Keratinocyte (primary cell): ENCODE data around the gene TKT. TPM values are rescaled to one million over a fixed set of nuclear protein-coding genes. Genes with fewer than 3 reads are reported as not detected.

ENCODE experiments used
- DNase-seq: peaks from one replicate; pipeline ENCODE4 v3.0.0-alpha.2; 2011; ENCODE audit warnings: low read depth, missing footprints, low spot score
- FAIRE-seq: peaks from 2 replicates; lab custom pipeline; 2011; peaks lifted over from hg19 to GRCh38; lab: Jason Lieb, UNC
- H2AFZ ChIP-seq: 2 replicates; pipeline ENCODE4 v1.6.0; 2012; ENCODE audit warnings: low read length, control low read depth, inconsistent platforms; ENCODE audit not compliant: control insufficient read depth
- H3K27ac ChIP-seq: 2 replicates; pipeline ENCODE4 v1.5.1; 2011; ENCODE audit warnings: low read length; ENCODE audit not compliant: control insufficient read depth, insufficient read depth
- H3K27me3 ChIP-seq: 3 replicates; pipeline ENCODE4 v1.6.0; 2011; ENCODE audit warnings: low read length; ENCODE audit not compliant: control insufficient read depth, insufficient read depth; ENCODE audit errors: extremely low read depth
- H3K36me3 ChIP-seq, 2 experiments: 2 replicates in 1 of 2; 3 replicates in 1 of 2; pipeline ENCODE4 v1.5.1; 2011; ENCODE audit warnings: low read length in 2 of 2, mild to moderate bottlenecking in 1 of 2; ENCODE audit not compliant: control insufficient read depth in 2 of 2, insufficient read depth in 2 of 2; ENCODE audit errors: extremely low read depth in 1 of 2
- H3K4me1 ChIP-seq: 3 replicates; pipeline ENCODE4 v1.5.1; 2011; ENCODE audit warnings: low read length; ENCODE audit not compliant: control insufficient read depth, insufficient read depth; ENCODE audit errors: extremely low read depth
- H3K4me2 ChIP-seq: 3 replicates; pipeline ENCODE4 v1.6.0; 2011; ENCODE audit warnings: low read depth, low read length; ENCODE audit not compliant: control insufficient read depth, insufficient read depth; ENCODE audit errors: extremely low read depth
- H3K4me3 ChIP-seq, 3 experiments: fragments of 200-600 bp in 1 of 3; sonication (generic) in 1 of 3; 2 replicates in 2 of 3; 3 replicates in 1 of 3; pipeline ENCODE4 v1.5.1; 2011 to 2016; ENCODE audit warnings: low read length in 3 of 3, mild to moderate bottlenecking in 3 of 3, control low read depth in 2 of 3, inconsistent platforms in 1 of 3, low read depth in 1 of 3, mixed read lengths in 1 of 3, mixed run types in 1 of 3, moderate library complexity in 1 of 3; ENCODE audit not compliant: control insufficient read depth in 2 of 3, insufficient read depth in 2 of 3; ENCODE audit errors: extremely low read depth in 1 of 3
- H3K79me2 ChIP-seq: 2 replicates; pipeline ENCODE4 v1.6.0; 2012; ENCODE audit warnings: low read length; ENCODE audit not compliant: control insufficient read depth, insufficient read depth
- H3K9ac ChIP-seq: 3 replicates; pipeline ENCODE4 v1.6.0; 2011; ENCODE audit warnings: low read length; ENCODE audit not compliant: control insufficient read depth, insufficient read depth; ENCODE audit errors: extremely low read depth
- H3K9me1 ChIP-seq: 3 replicates; pipeline ENCODE4 v1.6.0; 2011; ENCODE audit warnings: low read length; ENCODE audit not compliant: control insufficient read depth, insufficient read depth; ENCODE audit errors: extremely low read depth
- H3K9me3 ChIP-seq: 2 replicates; pipeline ENCODE4 v1.5.1; 2012; ENCODE audit warnings: low read depth, low read length; ENCODE audit not compliant: control insufficient read depth
- H4K20me1 ChIP-seq: 3 replicates; pipeline ENCODE4 v1.6.0; 2011; ENCODE audit warnings: low read length; ENCODE audit not compliant: control insufficient read depth, insufficient read depth; ENCODE audit errors: extremely low read depth
- CTCF ChIP-seq, 3 experiments: IDR thresholded peaks in 1 of 3; conservative IDR thresholded peaks in 1 of 3; optimal IDR thresholded peaks in 1 of 3; 2 replicates in 2 of 3; 3 replicates in 1 of 3; pipeline versions ENCODE3 to v1.5.1; 2011; ENCODE audit warnings: low read length in 3 of 3, mild to moderate bottlenecking in 3 of 3, moderate library complexity in 2 of 3, control low read depth in 1 of 3, inconsistent platforms in 1 of 3; ENCODE audit not compliant: insufficient read depth in 2 of 3; ENCODE audit errors: extremely low read depth in 1 of 3
- EZH2 ChIP-seq: IDR thresholded peaks from one replicate; pipeline ENCODE4 v1.6.1; 2012; ENCODE audit warnings: inconsistent platforms, mild to moderate bottlenecking, low read length, moderate library complexity
- dilution Hi-C: fragments of 300-500 bp; cut with MboI; formaldehyde crosslinking; loops from one replicate; pipeline ENCODE4 v1.7.0; 2020; ENCODE audit warnings: low sequenced_read_pairs; ENCODE audit not compliant: extremely low pct_ligation_motif_present
- polyA plus RNA-seq, 5 experiments: library from polyadenylated mRNA; depleted of rRNA in 3 of 5; stranded (reverse) in 3 of 5; stranded (forward) in 1 of 5; unstranded in 1 of 5; fragments of >200 nt; gene quantifications; 1 replicate in 1 of 5; 2 replicates in 3 of 5; 3 replicates in 1 of 5; pipeline versions ENCODE4 v1.2.1 to v1.2.3, GENCODE V29; 2011 to 2012; ENCODE audit warnings: missing spikeins in 2 of 5, low read depth in 1 of 5, low replicate concordance in 1 of 5

TKT gene
- polyA plus RNA-seq, 1 donor (not counting 4 experiments of a cell fraction or from before 2014, with no cell fraction given), result 266 TPM

- dilution Hi-C loops, result no loop called here
- Histone ChIP-seq H3K27me3 (no peaks in the 10 kb centered on the region), H3K4me2 (no peak overlapping the region), H3K36me3 (peaks cover 28 to 47% of the 10 kb centered on the region in 2 experiments), H3K9me3 (no peaks in the 10 kb centered on the region), H3K9ac (no peak overlapping the region), H2AFZ (no peak overlapping the region), H3K4me3 (no peak overlapping the region), H3K4me1 (no peaks in the 10 kb centered on the region), H4K20me1 (no peaks in the 10 kb centered on the region), H3K27ac (no peak overlapping the region), H3K9me1 (no peaks in the 10 kb centered on the region), H3K79me2 (no peaks in the 10 kb centered on the region)
- FAIRE-seq (no peak), DNase-seq (no peak)
- TF ChIP-seq CTCF (optimal IDR thresholded peaks at IDR 0.05 in 1 of 3, IDR thresholded peaks at IDR 0.05 in 1 of 3, conservative IDR thresholded peaks at IDR 0.05 in 1 of 3; ENCODE audit: extremely low read depth in 1 of 3, insufficient read depth in 2 of 3, low read length in 3 of 3) (no peak), EZH2 (no peak)
These were observed 71.1 kb downstream of the TKT start for GRCh38 chr3:53184701-53185100.

- FAIRE-seq (no peak), DNase-seq (no peak)
- Histone ChIP-seq H3K4me2 (no peak overlapping the region), H3K36me3 (peaks cover 24 to 48% of the 10 kb centered on the region in 2 experiments), H3K9me3 (no peaks in the 10 kb centered on the region), H3K79me2 (no peaks in the 10 kb centered on the region), H3K27ac (no peak overlapping the region), H4K20me1 (no peaks in the 10 kb centered on the region), H3K4me1 (no peaks in the 10 kb centered on the region), H3K9me1 (no peaks in the 10 kb centered on the region), H3K27me3 (no peaks in the 10 kb centered on the region), H3K4me3 (no peak overlapping the region), H3K9ac (no peak overlapping the region), H2AFZ (no peak overlapping the region)
- TF ChIP-seq CTCF (optimal IDR thresholded peaks at IDR 0.05 in 1 of 3, IDR thresholded peaks at IDR 0.05 in 1 of 3, conservative IDR thresholded peaks at IDR 0.05 in 1 of 3; ENCODE audit: extremely low read depth in 1 of 3, insufficient read depth in 2 of 3, low read length in 3 of 3), result no peak
- no peak for TF ChIP-seq EZH2
- dilution Hi-C loops, result no loop called here
These were observed 72.3 kb downstream of the TKT start for GRCh38 chr3:53183514-53183913.
